Loucy (cell line): ENCODE data around the gene PRR5.

Experiments used
- H2AFZ ChIP-seq: fragments of 200-600 bp; sonication (generic); 2 replicates; pipeline ENCODE4 v1.6.0; 2016; ENCODE audit warnings: antibody characterized with exemption, mild to moderate bottlenecking, low read length, moderate library complexity
- H3F3A ChIP-seq: fragments of 200-600 bp; 2 replicates; pipeline ENCODE4 v1.6.0; 2016; ENCODE audit warnings: antibody characterized with exemption, low read depth, mild to moderate bottlenecking
- H3K27me3 ChIP-seq: fragments of 200-600 bp; sonication (generic); 2 replicates; pipeline ENCODE4 v1.6.1; 2014; ENCODE audit warnings: low read length, mild to moderate bottlenecking; ENCODE audit not compliant: insufficient read depth, poor library complexity, severe bottlenecking
- H3K36me3 ChIP-seq: fragments of 200-600 bp; sonication (generic); 2 replicates; pipeline ENCODE4 v1.6.1; 2016; ENCODE audit warnings: low read length; ENCODE audit not compliant: insufficient read depth
- H3K4me1 ChIP-seq: fragments of 200-600 bp; sonication (generic); 2 replicates; pipeline ENCODE4 v1.5.1; 2014; ENCODE audit warnings: low read length, mild to moderate bottlenecking; ENCODE audit not compliant: insufficient read depth, poor library complexity, severe bottlenecking
- H3K4me2 ChIP-seq: fragments of 200-600 bp; sonication (generic); 2 replicates; pipeline ENCODE4 v1.6.0; 2014; ENCODE audit warnings: antibody characterized with exemption, low read length, low read depth, mild to moderate bottlenecking; ENCODE audit not compliant: poor library complexity, severe bottlenecking
- H3K4me3 ChIP-seq: fragments of 200-600 bp; sonication (generic); 2 replicates; pipeline ENCODE4 v1.5.1; 2014; ENCODE audit warnings: low read length, mild to moderate bottlenecking, mixed read lengths; ENCODE audit not compliant: poor library complexity, severe bottlenecking
- H3K79me2 ChIP-seq: fragments of 200-600 bp; sonication (generic); 2 replicates; pipeline ENCODE4 v1.6.1; 2014; ENCODE audit warnings: low read length; ENCODE audit not compliant: insufficient read depth
- H3K9ac ChIP-seq: fragments of 200-600 bp; sonication (generic); 2 replicates; pipeline ENCODE4 v1.6.0; 2014; ENCODE audit warnings: mild to moderate bottlenecking, low read depth, low read length, moderate library complexity; ENCODE audit not compliant: poor library complexity, severe bottlenecking
- H3K9me2 ChIP-seq: fragments of 200-600 bp; sonication (generic); replicated peaks from 2 replicates; pipeline ENCODE4 v1.6.1; 2016; ENCODE audit warnings: low read depth, low read length, mixed read lengths
- H3K9me3 ChIP-seq: fragments of 200-600 bp; sonication (generic); 2 replicates; pipeline ENCODE4 v1.6.1; 2014; ENCODE audit warnings: mild to moderate bottlenecking, antibody characterized with exemption, low read length, low read depth; ENCODE audit not compliant: insufficient read depth
- H4K20me1 ChIP-seq: fragments of 200-600 bp; sonication (generic); 2 replicates; pipeline ENCODE4 v1.6.0; 2014; ENCODE audit warnings: antibody characterized with exemption, low read length, mild to moderate bottlenecking; ENCODE audit not compliant: insufficient read depth, poor library complexity, severe bottlenecking
- EZH2phosphoT487 ChIP-seq: fragments of 200-600 bp; IDR thresholded peaks from 2 replicates; pipeline ENCODE4 v1.6.1; 2018; ENCODE audit warnings: antibody characterized with exemption, mild to moderate bottlenecking, moderate library complexity, borderline replicate concordance
- TF ChIP-seq, protein P1 (sequence below): fragments of 200-600 bp; sonication (generic); conservative IDR thresholded peaks from 2 replicates; pipeline ENCODE4 v1.5.1; 2014; ENCODE audit warnings: mild to moderate bottlenecking, antibody characterized with exemption, low read length

Gene PRR5

GRCh38 chr22:44660051-44660830 lies 41.8 kb upstream of the PRR5 start:
- no peak overlapping the region for H3K4me2 ChIP-seq
- H3K9ac ChIP-seq = no peak overlapping the region
- H3K36me3 ChIP-seq = no peaks in the 10 kb centered on the region
- H3K9me3 ChIP-seq = no peaks in the 10 kb centered on the region
- H3F3A ChIP-seq = no peaks in the 10 kb centered on the region
- H3K27me3 ChIP-seq = no peaks in the 10 kb centered on the region
- TF ChIP-seq EZH2phosphoT487 = no peak
- TF ChIP-seq, protein P1, sequence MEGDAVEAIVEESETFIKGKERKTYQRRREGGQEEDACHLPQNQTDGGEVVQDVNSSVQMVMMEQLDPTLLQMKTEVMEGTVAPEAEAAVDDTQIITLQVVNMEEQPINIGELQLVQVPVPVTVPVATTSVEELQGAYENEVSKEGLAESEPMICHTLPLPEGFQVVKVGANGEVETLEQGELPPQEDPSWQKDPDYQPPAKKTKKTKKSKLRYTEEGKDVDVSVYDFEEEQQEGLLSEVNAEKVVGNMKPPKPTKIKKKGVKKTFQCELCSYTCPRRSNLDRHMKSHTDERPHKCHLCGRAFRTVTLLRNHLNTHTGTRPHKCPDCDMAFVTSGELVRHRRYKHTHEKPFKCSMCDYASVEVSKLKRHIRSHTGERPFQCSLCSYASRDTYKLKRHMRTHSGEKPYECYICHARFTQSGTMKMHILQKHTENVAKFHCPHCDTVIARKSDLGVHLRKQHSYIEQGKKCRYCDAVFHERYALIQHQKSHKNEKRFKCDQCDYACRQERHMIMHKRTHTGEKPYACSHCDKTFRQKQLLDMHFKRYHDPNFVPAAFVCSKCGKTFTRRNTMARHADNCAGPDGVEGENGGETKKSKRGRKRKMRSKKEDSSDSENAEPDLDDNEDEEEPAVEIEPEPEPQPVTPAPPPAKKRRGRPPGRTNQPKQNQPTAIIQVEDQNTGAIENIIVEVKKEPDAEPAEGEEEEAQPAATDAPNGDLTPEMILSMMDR = no peak
- no peak overlapping the region for H3K4me3 ChIP-seq
- peaks cover 36% of the 10 kb centered on the region for H3K4me1 ChIP-seq
- H4K20me1 ChIP-seq = no peaks in the 10 kb centered on the region
- H2AFZ ChIP-seq = no peak overlapping the region
- H3K79me2 ChIP-seq = no peaks in the 10 kb centered on the region
- H3K9me2 ChIP-seq = no peaks in the 10 kb centered on the region

GRCh38 chr22:44661070-44661469 lies 40.9 kb upstream of the PRR5 start:
- Histone ChIP-seq H3K9me2 (no peaks in the 10 kb centered on the region), H3K27me3 (no peaks in the 10 kb centered on the region), H4K20me1 (no peaks in the 10 kb centered on the region), H3K4me2 (no peak overlapping the region), H3K4me3 (no peak overlapping the region), H3K36me3 (no peaks in the 10 kb centered on the region), H3K9ac (no peak overlapping the region), H3K79me2 (no peaks in the 10 kb centered on the region), H3K4me1 (peaks cover 39% of the 10 kb centered on the region), H2AFZ (no peak overlapping the region), H3K9me3 (no peaks in the 10 kb centered on the region), H3F3A (no peaks in the 10 kb centered on the region)
- no peak for TF ChIP-seq EZH2phosphoT487
- TF ChIP-seq, protein P1 = no peak

- Histone ChIP-seq H3K4me3 (no peak overlapping the region), H3K4me2 (no peak overlapping the region), H3K36me3 (no peaks in the 10 kb centered on the region), H3K27me3 (no peaks in the 10 kb centered on the region), H2AFZ (no peak overlapping the region), H4K20me1 (no peaks in the 10 kb centered on the region), H3K4me1 (peaks cover 43% of the 10 kb centered on the region), H3K79me2 (no peaks in the 10 kb centered on the region), H3K9ac (no peak overlapping the region), H3K9me3 (no peaks in the 10 kb centered on the region), H3F3A (no peaks in the 10 kb centered on the region), H3K9me2 (no peaks in the 10 kb centered on the region)
- TF ChIP-seq EZH2phosphoT487 = no peak
- TF ChIP-seq, protein P1 = no peak
These were observed 40.1 kb upstream of the PRR5 start for GRCh38 chr22:44661659-44662569.
